Skeletal muscle cell (primary cell): ENCODE measurements around the gene GATAD1.
"Not testable (repeated sequence)": the region's sequence is repeated elsewhere in the genome, so short reads cannot be mapped to it uniquely, and the experiment has no call there.

Source experiments
- DNase-seq: peaks from one replicate; pipeline ENCODE4 v3.0.0-alpha.2; 2010; ENCODE audit warnings: low read depth
- H3K4me3 ChIP-seq: 2 replicates; pipeline ENCODE4 v1.5.1; 2011; ENCODE audit warnings: low read depth, mild to moderate bottlenecking, control low read depth, low read length, moderate library complexity

GATAD1 gene

GRCh38 chr7:92435542-92435941 lies 11.7 kb upstream of the GATAD1 start:
- DNase-seq: no peak
- H3K4me3 ChIP-seq: no peak overlapping the region

DNA sequence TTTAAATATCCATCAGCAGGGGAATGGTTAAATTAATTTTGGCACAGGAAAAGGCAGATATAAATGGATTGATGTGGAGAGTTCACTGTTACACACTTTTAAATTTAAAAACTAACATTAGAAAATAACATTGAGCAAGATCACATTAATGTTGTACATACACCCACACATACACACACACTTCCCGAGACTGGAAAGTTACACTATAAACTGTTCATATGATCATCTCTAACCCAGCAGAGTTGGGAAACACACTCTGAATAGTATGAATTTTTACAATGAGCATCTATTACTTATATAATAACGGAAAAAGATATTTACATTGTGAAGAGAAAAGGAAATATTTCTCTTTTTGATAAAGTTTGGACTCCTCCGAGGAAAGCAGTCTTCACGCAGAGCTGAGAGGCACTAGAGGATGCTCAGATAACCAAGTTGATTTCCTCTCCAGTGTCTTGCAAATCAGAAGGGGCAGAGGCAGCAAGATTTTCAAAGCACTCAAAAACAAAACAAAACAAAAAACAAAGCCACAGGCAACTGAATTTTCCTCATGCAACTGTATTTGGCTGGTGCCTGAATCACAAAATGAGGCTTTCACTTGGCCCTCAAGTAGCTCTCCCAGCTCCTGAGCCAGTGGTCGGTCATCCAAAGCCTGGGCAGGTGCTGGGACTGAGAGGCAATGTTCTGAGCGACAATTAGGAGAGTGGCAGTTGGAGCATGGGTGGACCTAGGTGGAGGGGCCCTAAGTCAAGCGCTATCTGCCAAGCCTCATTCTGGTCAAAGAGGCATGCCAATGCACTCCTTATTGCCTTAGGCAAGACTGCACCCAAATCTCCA lies 10.5 kb upstream of the GATAD1 start:
- DNase-seq: no peak
- no peak overlapping the region for H3K4me3 ChIP-seq

- no peak for DNase-seq
- no peak overlapping the region for H3K4me3 ChIP-seq
These were observed 9.3 kb upstream of the GATAD1 start for GRCh38 chr7:92437956-92438491.

GRCh38 chr7:92442720-92443119 lies 4.6 kb upstream of the GATAD1 start:
- H3K4me3 ChIP-seq, DNase-seq: not testable (repeated sequence)

DNA sequence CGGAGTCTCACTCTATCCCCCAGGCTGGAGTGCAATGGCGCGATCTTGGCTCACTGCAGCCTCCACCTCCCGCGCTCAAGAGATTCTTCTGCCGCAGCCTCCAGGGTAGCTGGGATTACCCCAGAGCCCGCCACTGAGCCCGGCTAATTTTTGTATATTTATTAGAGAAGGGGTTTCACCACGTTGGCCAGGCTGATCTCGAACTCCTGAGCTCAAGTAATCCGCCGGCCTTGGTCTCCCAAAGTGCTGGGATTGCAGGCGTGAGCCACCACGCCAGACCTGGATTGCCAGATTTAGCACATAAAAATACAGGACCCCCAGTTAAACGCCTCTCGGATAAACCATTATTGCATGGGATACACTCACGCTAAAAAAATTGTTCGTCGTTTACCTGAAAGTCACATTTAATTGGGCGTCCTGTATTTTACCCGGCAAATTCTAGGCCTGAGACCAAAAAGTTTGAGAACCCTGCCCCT lies 375 bp upstream of the GATAD1 start:
- no peak for DNase-seq
- H3K4me3 ChIP-seq: peak overlapping the region; percentile 77

- peak; percentile 6 for DNase-seq
These were observed 994 bp downstream of the GATAD1 start for GRCh38 chr7:92448205-92448747.

DNA sequence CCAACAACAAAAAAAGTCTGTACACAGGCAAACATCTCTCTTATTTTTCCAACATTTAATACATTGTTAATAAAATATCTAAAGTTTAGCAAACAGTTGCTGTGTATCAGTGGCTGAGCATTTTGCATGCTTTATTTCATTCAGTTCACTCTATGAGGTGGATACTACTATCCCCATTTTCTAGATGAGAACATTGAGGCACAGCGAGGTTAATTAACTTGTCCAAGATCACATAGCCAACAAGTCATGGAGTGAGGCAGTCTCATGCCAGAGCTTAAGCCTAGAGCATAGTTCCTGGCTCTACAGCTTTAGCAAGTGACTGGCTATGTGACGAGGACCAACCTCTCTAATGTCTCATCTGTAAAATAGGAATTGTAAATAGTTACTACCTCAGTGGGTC lies 4.4 kb downstream of the GATAD1 start:
- no peak for DNase-seq
- H3K4me3 ChIP-seq: no peak overlapping the region

More at GRCh38 chr7:92448205-92448747, 994 bp downstream of the GATAD1 start:
- peak overlapping the region; percentile 77 for H3K4me3 ChIP-seq

DNA sequence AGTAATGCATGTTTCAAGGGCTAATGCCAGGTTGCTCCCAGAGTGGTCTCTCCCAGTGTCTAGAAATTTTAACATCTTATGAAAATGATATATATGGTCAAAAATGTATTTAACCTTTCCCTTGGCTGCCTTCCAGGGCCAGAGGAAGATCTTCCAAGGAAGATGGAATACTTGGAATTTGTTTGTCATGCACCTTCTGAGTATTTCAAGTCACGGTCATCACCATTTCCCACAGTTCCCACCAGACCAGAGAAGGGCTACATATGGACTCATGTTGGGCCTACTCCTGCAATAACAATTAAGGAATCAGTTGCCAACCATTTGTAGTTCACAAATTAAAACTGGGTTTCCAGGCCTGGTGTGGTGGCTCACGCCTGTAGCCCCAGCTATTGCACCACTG lies 9.0 kb downstream of the GATAD1 start:
- no peak for DNase-seq
- no peak overlapping the region for H3K4me3 ChIP-seq

GRCh38 chr7:92460109-92460508 lies 12.8 kb downstream of the GATAD1 start:
- H3K4me3 ChIP-seq: no peak overlapping the region
- DNase-seq: no peak

DNA sequence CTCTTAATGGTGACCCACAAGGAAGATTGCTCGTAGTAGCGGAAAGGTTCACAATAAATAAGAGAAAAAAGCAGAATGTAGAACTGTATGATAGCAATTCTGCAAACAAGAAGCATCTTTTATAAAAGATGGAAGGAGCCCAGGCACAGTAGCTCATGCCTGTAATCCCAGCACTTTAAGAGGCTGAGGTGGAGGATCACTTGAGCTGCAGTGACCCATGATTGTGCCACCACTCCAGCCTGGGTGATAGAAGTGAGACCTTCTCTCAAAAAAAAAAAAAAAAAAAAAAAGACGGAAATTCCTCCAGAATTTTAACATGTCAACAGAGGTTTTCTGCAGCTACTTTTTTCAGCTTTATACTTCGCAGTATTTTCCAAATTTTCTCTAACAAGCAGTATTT lies 13.2 kb downstream of the GATAD1 start:
- H3K4me3 ChIP-seq: no peak overlapping the region
- DNase-seq: no peak

DNA sequence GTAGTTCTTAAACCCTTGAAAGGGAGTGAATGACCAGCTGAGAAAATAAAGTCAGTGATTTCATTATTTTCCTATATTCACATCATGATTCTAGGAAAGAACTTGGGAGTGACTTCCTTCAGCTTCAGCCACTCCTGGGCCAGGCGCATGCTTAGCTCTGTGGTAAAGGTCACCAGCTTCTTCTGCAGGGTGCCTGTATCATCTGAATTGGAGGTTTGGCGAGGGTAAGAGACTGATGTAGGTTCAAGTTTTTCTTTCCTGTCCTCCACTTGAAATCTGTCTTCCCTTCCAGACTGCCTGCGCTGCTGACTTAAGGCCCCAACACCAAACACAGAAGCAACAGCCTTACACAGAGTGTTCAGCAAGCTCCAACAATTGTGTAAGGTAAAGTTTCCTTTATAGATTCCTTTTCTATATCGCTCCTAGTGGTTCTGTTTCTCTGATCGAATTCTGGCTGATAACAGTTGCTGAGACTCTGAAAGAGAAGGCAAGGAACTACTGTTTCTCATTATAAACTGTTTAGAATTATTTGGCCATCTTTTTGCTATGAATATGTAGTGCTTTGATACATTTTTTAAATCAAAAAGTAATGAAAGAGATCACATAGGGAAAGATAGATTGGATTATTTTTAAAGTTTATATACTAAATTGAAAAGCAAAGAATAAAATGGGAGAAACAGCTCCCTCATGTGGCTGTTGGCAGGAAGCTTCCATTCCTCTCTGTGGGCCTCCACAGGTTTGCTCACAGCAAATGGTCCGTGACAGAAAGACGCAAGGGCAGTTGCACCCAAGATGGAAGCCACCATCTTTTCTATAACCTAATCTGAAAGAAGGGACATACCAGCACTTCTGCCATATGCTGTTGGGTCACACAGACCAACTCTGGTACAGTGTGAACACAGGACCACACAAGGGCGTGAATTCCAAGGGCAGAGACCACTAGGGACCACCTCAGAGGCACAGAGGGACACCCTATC lies 14.0 kb downstream of the GATAD1 start:
- peak; percentile 3 for DNase-seq
- no peak overlapping the region for H3K4me3 ChIP-seq

- H3K4me3 ChIP-seq: no peak overlapping the region
- no peak for DNase-seq
These were observed 15.3 kb downstream of the GATAD1 start for GRCh38 chr7:92462560-92462959.

DNA sequence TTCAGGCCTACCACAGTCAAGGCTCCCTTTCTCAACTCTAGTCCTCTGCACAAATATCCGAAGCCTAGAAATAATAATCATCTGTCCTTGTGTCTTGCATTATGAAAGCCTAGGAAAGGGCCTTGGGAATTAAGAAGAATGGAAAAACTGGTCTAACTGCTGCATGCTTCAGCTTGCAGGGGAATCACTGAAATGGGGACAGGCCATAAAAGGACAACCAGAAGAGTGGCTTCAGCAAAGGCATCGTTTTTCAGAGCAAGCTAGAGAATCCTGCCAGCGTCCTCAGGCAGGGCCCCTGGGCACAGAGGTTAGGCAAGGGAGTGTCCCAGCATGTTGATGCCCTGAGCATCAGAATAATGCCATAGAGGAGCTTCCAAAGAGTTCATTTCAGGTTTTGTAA lies 17.2 kb downstream of the GATAD1 start:
- no peak for DNase-seq
- no peak overlapping the region for H3K4me3 ChIP-seq

DNA sequence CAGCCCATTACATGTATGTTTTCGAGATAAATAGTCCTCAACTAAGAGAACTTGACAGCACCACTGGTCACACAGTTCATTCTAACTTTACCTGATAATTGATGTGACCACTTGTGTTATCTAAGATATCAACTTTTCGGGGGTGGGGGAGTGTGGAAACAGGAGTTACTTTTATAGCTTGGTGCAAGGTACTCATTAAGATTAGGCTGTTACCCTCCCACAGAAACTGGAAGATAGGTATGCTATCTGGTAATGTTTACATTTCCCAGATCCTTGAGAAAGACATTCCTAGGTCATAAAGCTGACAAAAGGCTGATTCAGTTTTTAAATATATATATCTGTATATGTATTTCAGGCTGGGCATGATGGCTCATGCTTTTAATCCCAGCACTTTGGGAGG lies 19.4 kb downstream of the GATAD1 start:
- H3K4me3 ChIP-seq: no peak overlapping the region
- DNase-seq: no peak

DNA sequence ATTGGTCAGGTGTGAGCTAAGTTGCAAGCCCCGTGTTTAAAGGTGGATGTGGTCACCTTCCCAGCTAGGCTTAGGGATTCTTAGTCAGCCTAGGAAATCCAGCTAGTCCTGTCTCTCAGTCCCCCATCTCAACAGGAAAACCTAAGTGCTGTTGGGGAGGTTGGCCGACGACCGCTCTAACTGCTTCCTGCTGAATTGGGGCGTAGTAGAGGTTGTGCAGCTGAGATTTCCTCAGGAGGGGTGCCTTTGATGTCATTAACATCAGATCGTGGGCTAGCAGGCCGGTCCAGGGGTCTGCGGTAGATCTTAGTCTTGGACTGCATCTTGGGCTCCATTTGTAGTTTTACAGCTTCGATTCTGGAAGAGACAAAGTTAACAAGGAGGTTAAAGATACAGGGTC lies 21.3 kb downstream of the GATAD1 start:
- not testable (repeated sequence) for H3K4me3 ChIP-seq, DNase-seq

- not testable (repeated sequence) for H3K4me3 ChIP-seq, DNase-seq
These were observed 26.7 kb downstream of the GATAD1 start for GRCh38 chr7:92473989-92474388.

GRCh38 chr7:92475261-92475770 lies 28.0 kb downstream of the GATAD1 start:
- not testable (repeated sequence) for DNase-seq, H3K4me3 ChIP-seq

- H3K4me3 ChIP-seq, DNase-seq: not testable (repeated sequence)
These were observed 28.7 kb downstream of the GATAD1 start for GRCh38 chr7:92475851-92476590.

DNA sequence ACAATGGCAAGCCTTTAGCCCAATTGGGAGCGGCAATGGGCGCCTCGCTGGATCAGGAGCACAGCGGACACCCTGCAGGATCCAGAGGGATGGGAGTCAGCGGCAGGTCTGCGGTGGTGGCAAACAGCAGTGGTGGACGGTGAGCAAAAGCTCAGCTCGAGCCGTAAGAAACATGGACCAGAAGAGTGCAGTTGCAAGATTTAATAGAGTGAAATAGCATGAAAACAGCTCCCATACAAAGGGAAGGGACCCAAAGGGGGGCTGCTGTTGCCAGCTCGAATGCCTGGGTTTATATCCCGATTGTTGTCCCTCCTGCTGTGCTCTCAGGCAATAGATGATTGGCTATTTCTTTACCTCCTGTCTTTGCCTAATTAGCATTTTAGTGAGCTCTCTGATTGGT lies 30.4 kb downstream of the GATAD1 start, which contains the start of gene ERVW-1:
Gene ERVW-1, minus strand, starts transcription at position 266 of the 400 bp plus-strand sequence. CDS start 7,565 bp downstream, outside the sequence.
- not testable (repeated sequence) for DNase-seq

More for the DNA sequence above, 30.4 kb downstream of the GATAD1 start, which contains the start of gene ERVW-1:
- not testable (repeated sequence) for H3K4me3 ChIP-seq
